Activated T-helper 1 cell treated with anti-CD3 and anti-CD28 coated beads, Interleukin-2, amount 50 U/mL, for 16 hours (primary cell): ENCODE data around the gene PLA2G2D.
"Not testable (repeated sequence)": the region's sequence is repeated elsewhere in the genome, so short reads cannot be mapped to it uniquely, and the experiment has no call there.

ENCODE experiments used
- DNase-seq, 2 donors: peaks; one replicate each; pipeline ENCODE4 v3.0.0-alpha.2; 2020; ENCODE audit warnings: low read depth in 1 of 2, low spot score in 1 of 2

Gene PLA2G2D

GRCh38 chr1:20143318-20143717 is 24.0 kb upstream of the PLA2G2D start:
- no peak for DNase-seq

DNA sequence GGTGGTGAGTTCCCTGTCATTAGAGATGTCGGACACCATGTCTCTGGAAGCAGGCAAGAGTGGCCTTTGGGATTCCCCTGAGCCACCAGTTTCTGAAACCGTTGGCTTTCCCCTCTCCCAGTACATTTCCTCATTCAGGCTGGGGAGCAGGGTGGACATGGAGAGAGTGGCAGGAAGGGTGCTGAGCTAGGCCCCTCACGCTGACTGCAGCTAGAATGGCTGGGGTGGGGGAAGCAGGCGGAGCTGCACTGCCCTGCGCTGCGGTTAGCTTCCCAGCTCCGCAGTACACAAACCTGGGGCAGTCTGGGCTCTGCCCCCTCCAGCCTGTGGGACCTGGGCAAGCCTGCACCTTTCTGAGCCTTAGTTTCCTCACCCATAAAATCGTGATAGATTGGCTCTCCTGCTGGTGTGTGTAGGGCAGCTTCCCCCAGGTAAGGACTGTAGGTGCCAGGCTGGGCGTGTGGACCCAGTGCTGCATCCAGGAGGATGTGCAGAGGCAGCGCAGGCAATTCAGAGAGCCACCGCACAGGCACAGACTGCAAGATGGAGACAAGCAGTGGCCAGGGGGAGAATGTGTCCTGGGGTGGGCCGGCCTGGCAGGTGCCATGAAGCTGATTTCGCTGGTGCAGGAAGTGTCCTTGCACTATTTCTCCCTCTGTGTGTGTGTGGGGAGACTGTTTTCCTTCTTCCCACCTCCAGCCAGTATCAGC is 22.8 kb upstream of the PLA2G2D start:
- DNase-seq = no peak

DNA sequence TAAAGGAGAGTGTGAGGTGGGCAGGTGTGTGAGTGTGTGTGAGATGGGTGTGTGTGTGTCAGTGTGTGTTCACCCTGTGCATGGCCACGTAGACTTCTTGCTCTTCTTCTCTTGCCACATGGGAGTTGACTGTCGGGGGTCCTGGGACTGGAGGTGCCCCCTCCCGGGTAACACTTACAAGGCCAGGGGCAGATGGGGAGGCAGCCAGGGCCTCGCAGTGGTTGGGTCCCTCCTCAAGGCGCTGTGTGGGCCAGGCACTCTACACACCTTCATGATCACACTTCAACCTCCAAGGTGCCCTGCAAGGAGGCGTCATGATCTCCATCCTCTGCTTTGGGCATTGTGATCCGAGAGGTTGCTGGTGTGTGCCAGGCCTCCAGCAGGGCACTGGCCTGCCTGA is 22.1 kb upstream of the PLA2G2D start:
- DNase-seq = no peak

- DNase-seq = no peak
These were observed 21.7 kb upstream of the PLA2G2D start for GRCh38 chr1:20141001-20141400.

- no peak for DNase-seq
These were observed 20.7 kb upstream of the PLA2G2D start for GRCh38 chr1:20139776-20140612.

DNA sequence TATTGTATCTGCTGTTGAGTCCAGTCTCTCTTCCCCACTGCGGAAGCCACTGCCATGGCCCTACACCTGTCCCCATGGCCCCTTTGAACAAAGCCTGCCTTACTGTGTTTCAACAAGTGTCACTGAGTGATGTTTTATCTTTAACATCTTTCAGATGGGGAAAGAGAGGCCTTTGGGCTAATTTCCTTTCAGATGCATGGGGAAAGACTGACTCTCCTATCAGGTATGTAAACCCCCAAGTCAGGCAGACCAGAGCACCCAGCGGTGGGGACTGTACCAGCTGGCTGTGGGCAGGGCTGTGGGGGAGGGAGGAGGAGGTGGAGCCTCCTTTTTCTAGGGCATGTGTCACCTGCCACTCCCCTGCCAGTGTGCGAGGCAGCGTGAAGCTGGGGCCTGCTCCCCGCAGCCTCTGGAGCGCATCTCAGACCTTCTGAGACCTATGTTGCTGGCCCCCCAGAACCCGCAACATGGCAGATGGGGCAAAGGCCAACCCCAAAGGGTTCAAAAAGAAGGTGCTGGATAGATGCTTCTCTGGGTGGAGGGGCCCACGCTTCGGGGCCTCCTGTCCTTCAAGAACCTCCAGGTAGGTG is 19.7 kb upstream of the PLA2G2D start, which contains the start of gene PLA2G2F:
Gene PLA2G2F, plus strand, starts transcription at position 363 of the 590 bp plus-strand sequence. Its CDS starts 105 bp downstream, at position 468.
- DNase-seq = no peak

DNA sequence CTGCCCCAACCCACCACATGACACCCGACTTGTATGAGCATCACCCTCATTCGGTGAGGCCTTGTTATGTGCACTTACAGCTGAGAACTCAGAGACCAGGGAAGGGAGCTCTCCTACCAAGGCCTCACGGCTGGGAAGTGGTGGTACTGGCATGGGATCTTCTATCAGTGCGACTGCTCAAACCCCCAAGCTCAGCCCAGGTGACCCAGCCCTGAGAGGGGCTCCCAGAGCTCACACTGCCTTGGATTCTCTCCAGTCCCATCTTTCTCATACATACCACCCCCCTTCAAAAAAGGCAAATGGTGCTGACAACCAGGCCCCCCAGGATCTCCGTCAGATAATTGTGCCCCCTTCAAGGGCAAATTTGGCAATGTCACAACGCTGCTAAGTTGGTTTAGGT is 19.0 kb upstream of the PLA2G2D start:
- DNase-seq = no peak

GRCh38 chr1:20137604-20138003 is 18.3 kb upstream of the PLA2G2D start:
- no peak for DNase-seq

GRCh38 chr1:20137055-20137454 is 17.7 kb upstream of the PLA2G2D start:
- DNase-seq = no peak

GRCh38 chr1:20136249-20136648 is 16.9 kb upstream of the PLA2G2D start:
- no peak for DNase-seq

- DNase-seq = no peak
These were observed 15.7 kb upstream of the PLA2G2D start for GRCh38 chr1:20134995-20135394.

GRCh38 chr1:20130518-20130917 is 11.2 kb upstream of the PLA2G2D start:
- DNase-seq = not testable (repeated sequence)

DNA sequence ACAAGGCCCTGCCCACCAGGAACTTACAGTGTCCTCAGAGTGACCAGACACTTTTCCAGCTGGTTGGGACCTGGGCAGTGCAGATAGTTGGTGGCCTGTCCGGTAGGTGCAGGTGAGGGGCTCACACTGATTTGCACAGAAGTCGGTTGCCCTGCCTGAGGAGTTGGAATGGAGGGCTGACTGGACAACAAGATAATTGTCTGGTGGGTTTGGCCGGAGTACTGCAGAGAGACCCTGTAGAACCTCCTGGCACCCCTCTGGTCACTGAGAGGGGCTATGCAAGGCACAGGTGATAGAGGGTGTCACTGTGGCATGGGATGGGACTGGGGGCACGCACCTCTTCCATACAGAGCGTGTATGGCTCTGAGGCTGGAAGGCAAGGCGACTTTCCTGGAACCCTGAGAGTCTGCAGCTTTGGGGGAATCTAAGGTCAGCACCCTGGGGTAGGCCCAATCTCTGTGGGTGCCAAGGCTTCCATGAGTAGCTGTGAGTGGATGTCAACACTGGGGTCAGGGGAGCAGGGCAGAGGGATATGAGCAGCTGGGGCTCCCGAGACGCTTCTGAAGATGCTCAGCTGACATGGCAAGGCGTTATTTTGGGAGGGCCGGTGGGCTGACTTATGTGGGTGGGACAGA is 7.6 kb upstream of the PLA2G2D start:
- no peak for DNase-seq

DNA sequence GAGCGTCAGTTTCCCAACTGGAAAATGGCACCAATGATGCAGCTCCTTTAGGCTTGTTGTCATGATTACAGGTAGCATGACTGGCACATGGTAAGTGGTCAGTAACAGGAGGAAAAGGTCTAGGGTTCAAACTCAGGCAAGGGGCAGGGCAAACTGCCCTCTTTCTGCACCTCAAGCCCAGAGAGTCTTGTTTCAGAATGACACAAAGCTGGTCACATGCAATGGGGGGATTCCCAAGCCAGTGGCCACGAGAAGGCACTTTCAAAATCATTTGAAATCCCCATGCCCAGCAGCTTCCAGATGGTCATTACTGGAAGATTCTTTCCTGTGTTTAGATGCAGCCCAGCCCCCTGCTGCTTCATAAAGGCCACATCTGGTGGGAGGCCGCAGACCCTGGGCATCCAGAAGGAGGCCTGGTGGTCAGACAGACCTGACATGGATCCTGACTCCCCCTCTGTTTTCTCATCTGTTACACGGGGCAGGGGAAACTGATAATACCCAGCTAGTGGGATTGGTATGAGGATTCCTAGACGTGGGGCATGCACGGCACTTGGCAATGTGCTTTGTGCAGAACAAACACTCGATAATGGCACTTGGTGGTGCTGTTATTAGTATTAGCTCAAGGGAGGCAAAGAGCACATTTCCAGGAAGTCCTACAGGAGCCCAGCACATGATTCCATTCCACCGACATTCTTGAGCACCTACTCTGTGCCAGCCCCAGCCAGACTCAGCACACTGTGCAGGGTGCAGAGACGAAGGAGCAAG is 6.9 kb upstream of the PLA2G2D start:
- DNase-seq = no peak

- DNase-seq = no peak
These were observed 5.8 kb upstream of the PLA2G2D start for GRCh38 chr1:20125100-20125499.

- no peak for DNase-seq
These were observed 5.2 kb upstream of the PLA2G2D start for GRCh38 chr1:20124456-20125057.

- DNase-seq = no peak
These were observed 4.6 kb upstream of the PLA2G2D start for GRCh38 chr1:20123722-20124455.

DNA sequence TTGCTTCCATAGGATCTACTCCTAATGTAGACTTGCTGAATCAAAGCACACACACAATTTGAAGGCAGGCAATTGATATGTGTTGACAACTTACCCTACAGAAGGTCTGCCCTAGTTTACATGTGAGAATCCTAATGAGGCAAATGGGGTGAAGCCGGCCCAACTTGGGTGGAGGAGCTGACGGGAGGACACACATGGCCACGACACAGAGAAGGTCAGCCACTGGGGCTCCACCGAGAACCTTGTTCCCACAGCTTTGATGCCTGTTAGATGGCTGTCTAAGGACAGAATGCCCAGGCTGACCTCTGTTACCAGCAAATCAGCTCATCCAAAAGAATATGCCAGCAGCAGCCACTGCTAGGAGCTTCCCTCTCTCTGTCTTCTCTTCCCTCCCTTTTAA is 1.5 kb upstream of the PLA2G2D start:
- no peak for DNase-seq

GRCh38 chr1:20117236-20117635 is 2.1 kb downstream of the PLA2G2D start:
- no peak for DNase-seq

GRCh38 chr1:20115916-20116315 is 3.4 kb downstream of the PLA2G2D start:
- DNase-seq = no peak
